Activated naive CD4-positive, alpha-beta T cell treated with anti-CD3 and anti-CD28 coated beads, Interleukin-2, amount 10 ng/mL, durations not matched to agents 7 days and 5 days (primary cell): ENCODE measurements around the gene TIGD4.

Experiments
- CTCF ChIA-PET: fragments of 350-600 bp; sonication (Branson Sonifier 250); formaldehyde crosslinking; loops from one replicate; lab custom pipeline; 2021; ENCODE audit warnings: antibody characterized with exemption; lab: Charles Lee
- DNase-seq: peaks from one replicate; pipeline ENCODE4 v3.0.0-alpha.2; 2020
- H3K27ac Mint-ChIP-seq: one replicate; pipeline ENCODE4 v1.8.0; 2021; ENCODE audit warnings: mild to moderate bottlenecking, moderate library complexity, mixed read lengths
- H3K27me3 Mint-ChIP-seq: one replicate; pipeline ENCODE4 v1.8.0; 2021; ENCODE audit warnings: mild to moderate bottlenecking, mixed read lengths
- H3K36me3 Mint-ChIP-seq: one replicate; pipeline ENCODE4 v1.8.0; 2021; ENCODE audit warnings: mixed read lengths
- H3K4me1 Mint-ChIP-seq: one replicate; pipeline ENCODE4 v1.8.0; 2021; ENCODE audit warnings: mixed read lengths
- H3K4me3 Mint-ChIP-seq: one replicate; pipeline ENCODE4 v1.8.0; 2021; ENCODE audit warnings: mild to moderate bottlenecking, moderate library complexity, mixed read lengths
- H3K9me3 Mint-ChIP-seq: one replicate; pipeline ENCODE4 v1.8.0; 2021; ENCODE audit warnings: mixed read lengths

The TIGD4 gene

DNA sequence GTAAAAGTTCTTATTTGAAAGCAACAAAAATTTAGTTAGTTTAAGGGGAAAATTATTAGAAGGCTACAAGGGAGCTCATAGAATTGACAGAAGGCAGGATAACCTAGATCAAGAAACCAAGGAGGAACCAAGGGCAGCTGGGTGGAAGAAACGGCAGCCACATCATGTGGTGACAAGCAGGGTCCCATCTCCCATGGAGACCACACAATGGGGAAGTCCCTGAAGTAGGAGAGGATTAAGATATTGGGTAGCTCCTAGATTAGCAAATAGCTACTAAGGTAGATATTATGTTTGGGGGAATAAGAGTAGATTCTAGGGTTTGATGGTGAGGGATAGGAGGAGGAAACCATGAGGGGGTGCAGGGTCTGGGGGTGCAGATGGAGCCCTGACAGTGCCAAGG lies 51.7 kb downstream of the TIGD4 start:
- CTCF ChIA-PET, result interaction anchor here (0.6 to 0.8 kb wide), 3 partner anchors 8 to 771 kb away, joined by 3 to 4 read pairs (median 3); no protein-coding TSS in a partner anchor
- H3K9me3 Mint-ChIP-seq, result no peaks in the 10 kb centered on the region
- H3K27me3 Mint-ChIP-seq, result peaks cover 9% of the 10 kb centered on the region
- DNase-seq, result no peak
- no peak overlapping the region for H3K27ac Mint-ChIP-seq
- H3K36me3 Mint-ChIP-seq, result no peaks in the 10 kb centered on the region
- H3K4me1 Mint-ChIP-seq, result no peaks in the 10 kb centered on the region
- no peak overlapping the region for H3K4me3 Mint-ChIP-seq

DNA sequence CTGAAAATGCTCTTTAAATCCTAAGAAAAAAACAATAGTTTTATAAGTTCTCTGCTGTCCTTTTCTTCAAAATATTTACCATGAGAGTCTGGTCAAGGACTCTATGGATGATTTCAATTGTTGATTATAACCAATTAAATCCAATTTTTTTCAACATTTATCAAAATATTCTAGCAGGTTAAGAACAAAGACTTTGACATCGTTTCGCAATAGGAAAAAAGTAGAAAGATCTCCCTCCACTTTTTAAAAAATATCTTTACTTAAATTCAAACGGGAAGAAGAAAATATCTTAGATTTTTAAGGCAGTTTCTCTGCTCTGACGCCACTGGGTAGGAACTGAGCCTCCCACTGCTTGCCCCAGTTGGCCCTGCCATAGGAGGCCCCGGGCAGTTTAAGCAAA lies 55.0 kb downstream of the TIGD4 start:
- Mint-ChIP-seq H3K27ac (no peak overlapping the region), H3K27me3 (peaks cover 15% of the 10 kb centered on the region), H3K4me3 (no peak overlapping the region), H3K36me3 (no peaks in the 10 kb centered on the region), H3K4me1 (no peaks in the 10 kb centered on the region), H3K9me3 (no peaks in the 10 kb centered on the region)
- CTCF ChIA-PET, result no interaction called here
- DNase-seq, result no peak

- H3K4me3 Mint-ChIP-seq, result no peak overlapping the region
- no peaks in the 10 kb centered on the region for H3K36me3 Mint-ChIP-seq
- no peaks in the 10 kb centered on the region for H3K9me3 Mint-ChIP-seq
- peaks cover 14% of the 10 kb centered on the region for H3K27me3 Mint-ChIP-seq
- no peak overlapping the region for H3K27ac Mint-ChIP-seq
- CTCF ChIA-PET, result no interaction called here
- no peak for DNase-seq
- no peaks in the 10 kb centered on the region for H3K4me1 Mint-ChIP-seq
Observed at GRCh38 chr4:152723236-152723635, 56.3 kb downstream of the TIGD4 start.

- Mint-ChIP-seq H3K4me1 (no peaks in the 10 kb centered on the region), H3K36me3 (no peaks in the 10 kb centered on the region), H3K4me3 (no peak overlapping the region), H3K27me3 (peaks cover 9% of the 10 kb centered on the region), H3K9me3 (peaks cover 10% of the 10 kb centered on the region), H3K27ac (no peak overlapping the region)
- DNase-seq, result no peak
- CTCF ChIA-PET, result no interaction called here
Observed at GRCh38 chr4:152719801-152720556, 59.6 kb downstream of the TIGD4 start.
